Measurements from ENCODE around the gene ALKBH3. TPM values are rescaled to one million over a fixed set of nuclear protein-coding genes. Genes with fewer than 3 reads are reported as not detected.

Gene ALKBH3
- total RNA-seq, 1 experiment from 2014 or later: 36.7 TPM

- Histone ChIP-seq H3K4me1 (ENCODE audit: control insufficient read depth in 1 of 2, insufficient read depth in 2 of 2, low read length in 2 of 2) (peaks cover 0 to 7% of the 10 kb centered on the region in 2 experiments; a peak in 1 of 4 replicates), H3K4me2 (ENCODE audit: low read length) (no peak overlapping the region), H3K9ac (ENCODE audit: low read length) (no peak overlapping the region), H3K4me3 (replicated peaks in 1 of 2; ENCODE audit: low read depth in 1 of 2, low read length in 2 of 2) (no peak overlapping the region), H3K9me2 (ENCODE audit: insufficient read depth) (no peaks in the 10 kb centered on the region), H3K36me3 (ENCODE audit: control insufficient read depth in 1 of 2, insufficient read depth in 2 of 2, low read length in 2 of 2) (no peaks in the 10 kb centered on the region), H3K27me3 (ENCODE audit: insufficient read depth, low read length) (no peaks in the 10 kb centered on the region), H4K20me1 (ENCODE audit: insufficient read depth) (no peaks in the 10 kb centered on the region), H3K27ac (ENCODE audit: low read depth, low read length) (no peak overlapping the region), H3K79me2 (ENCODE audit: insufficient read depth, low read length) (no peaks in the 10 kb centered on the region), H3K9me3 (ENCODE audit: control insufficient read depth in 1 of 2, insufficient read depth in 1 of 2, low read depth in 1 of 2, low read length in 2 of 2) (no peaks in the 10 kb centered on the region), H2AFZ (ENCODE audit: low read depth, low read length, poor library complexity, severe bottlenecking) (no peak overlapping the region)
- TF ChIP-seq REST (IDR thresholded peaks at IDR 0.05; ENCODE audit: low read depth): no peak
- TF ChIP-seq ATF3 (IDR thresholded peaks at IDR 0.05): no peak
- no peak for TF ChIP-seq SRF (IDR thresholded peaks at IDR 0.05; ENCODE audit: low read depth)
- TF ChIP-seq SP1 (IDR thresholded peaks at IDR 0.05; ENCODE audit: low read depth): no peak
- no peak for TF ChIP-seq ELF1 (IDR thresholded peaks at IDR 0.05; ENCODE audit: borderline replicate concordance, low read depth)
- TF ChIP-seq ZFX (IDR thresholded peaks at IDR 0.05): no peak
- no peak for TF ChIP-seq MAX (IDR thresholded peaks at IDR 0.05)
- TF ChIP-seq SIN3A (IDR thresholded peaks at IDR 0.05; ENCODE audit: low read depth): no peak
- no peak for TF ChIP-seq CTCF (IDR thresholded peaks at IDR 0.05 in 2 of 3, conservative IDR thresholded peaks at IDR 0.05 in 1 of 3; ENCODE audit: borderline replicate concordance in 1 of 3, insufficient read depth in 1 of 3, low read depth in 2 of 3, low read length in 2 of 3)
- TF ChIP-seq CEBPB (IDR thresholded peaks at IDR 0.05; ENCODE audit: low read depth): no peak
- TF ChIP-seq EGR1 (IDR thresholded peaks at IDR 0.05; ENCODE audit: low read depth): no peak
- TF ChIP-seq JUND (IDR thresholded peaks at IDR 0.05): no peak
- no peak for TF ChIP-seq TCF7L2 (IDR thresholded peaks at IDR 0.05; ENCODE audit: borderline replicate concordance, extremely low read depth, insufficient read depth, insufficient read length)
- TF ChIP-seq YY1 (IDR thresholded peaks at IDR 0.05; ENCODE audit: extremely low read depth, insufficient replicate concordance, low read depth, low read length): no peak
- no peak for TF ChIP-seq FOSL1 (IDR thresholded peaks at IDR 0.05; ENCODE audit: low read depth)
- no peak for TF ChIP-seq ZBTB33 (IDR thresholded peaks at IDR 0.05; ENCODE audit: extremely low read depth, insufficient replicate concordance, low read length)
- TF ChIP-seq POLR2A (IDR thresholded peaks at IDR 0.05; ENCODE audit: borderline replicate concordance, extremely low read depth, insufficient read depth, insufficient read length): no peak
- TF ChIP-seq CBX3 (IDR thresholded peaks at IDR 0.05; ENCODE audit: low read depth): no peak
- no peak for TF ChIP-seq POLR2AphosphoS5 (IDR thresholded peaks at IDR 0.05; ENCODE audit: low read depth, low read length)
- BruUV-seq (replicated peaks): no TSS peak
- ATAC-seq: no peak
- POLR2A ChIA-PET: no interaction called here
- intact Hi-C loops (cut with micrococcal nuclease): no loop called here
- DNase-seq (ENCODE audit: low read depth, low spot score): no peak
- RAD21 ChIA-PET (ENCODE audit: low non-redundant PET in 1 of 2, low total read pairs in 2 of 2, uncharacterized antibody in 2 of 2, unreplicated experiment in 2 of 2): no interaction called here
- CTCF ChIA-PET: no interaction called here
Observed at GRCh38 chr11:43927070-43927469, 46.4 kb downstream of the ALKBH3 start.
